Brain microvascular endothelial cell (primary cell): Measurements from ENCODE around the gene PDXK.

Source experiments
- DNase-seq: peaks from one replicate; pipeline ENCODE4 v3.0.0-alpha.2; 2020
- H3K27ac ChIP-seq: fragments of 250-450 bp; sonication (Bioruptor Pico); 2 replicates; pipeline ENCODE4 v1.5.1; 2020; ENCODE audit warnings: mild to moderate bottlenecking, moderate library complexity
- H3K27me3 ChIP-seq: fragments of 250-450 bp; sonication (Bioruptor Pico); replicated peaks from 2 replicates; pipeline ENCODE4 v1.5.1; 2020; ENCODE audit warnings: mild to moderate bottlenecking
- H3K36me3 ChIP-seq: fragments of 250-450 bp; sonication (Bioruptor Pico); replicated peaks from 2 replicates; pipeline ENCODE4 v1.5.1; 2020; ENCODE audit warnings: mild to moderate bottlenecking
- H3K4me3 ChIP-seq: 2 replicates; pipeline ENCODE4 v1.5.1; 2011; ENCODE audit warnings: low read depth, mild to moderate bottlenecking, control low read depth, low read length, moderate library complexity
- CTCF ChIP-seq: IDR thresholded peaks from 2 replicates; pipeline ENCODE4 v1.5.1; 2011; ENCODE audit warnings: low read depth, mild to moderate bottlenecking, moderate library complexity, low read length, control low read depth, inconsistent platforms; ENCODE audit errors: missing control alignments
- in situ Hi-C: cut with HindIII; loops from 2 replicates; pipeline ENCODE4 v1.10.0; 2017; ENCODE audit warnings: low sequenced_read_pairs, low pct_ligation_motif_present

Gene PDXK

GRCh38 chr21:43749651-43750262 is 30.8 kb downstream of the PDXK start:
- no peak for DNase-seq

GRCh38 chr21:43750339-43751033 is 31.6 kb downstream of the PDXK start:
- peaks cover 85% of the 10 kb centered on the region for H3K36me3 ChIP-seq
- no peaks in the 10 kb centered on the region for H3K27me3 ChIP-seq
- in situ Hi-C loops, result no loop called here
- no peak overlapping the region for H3K4me3 ChIP-seq
- no peak for DNase-seq
- no peak overlapping the region for H3K27ac ChIP-seq
- TF ChIP-seq CTCF, result no peak

More at GRCh38 chr21:43749651-43750262, 30.8 kb downstream of the PDXK start:
- in situ Hi-C loops, result no loop called here
- no peak overlapping the region for H3K27ac ChIP-seq
- H3K27me3 ChIP-seq, result no peaks in the 10 kb centered on the region
- H3K4me3 ChIP-seq, result no peak overlapping the region
- no peak for TF ChIP-seq CTCF
- H3K36me3 ChIP-seq, result peaks cover 83% of the 10 kb centered on the region

- Histone ChIP-seq H3K4me3 (no peak overlapping the region), H3K36me3 (peaks cover 88% of the 10 kb centered on the region), H3K27ac (no peak overlapping the region), H3K27me3 (no peaks in the 10 kb centered on the region)
- no peak for TF ChIP-seq CTCF
- in situ Hi-C loops, result no loop called here
- DNase-seq, result no peak
Observed at GRCh38 chr21:43751955-43752591, 33.1 kb downstream of the PDXK start.

- Histone ChIP-seq H3K4me3 (no peak overlapping the region), H3K27ac (no peak overlapping the region), H3K27me3 (no peaks in the 10 kb centered on the region), H3K36me3 (peaks cover 89% of the 10 kb centered on the region)
- no peak for DNase-seq
- in situ Hi-C loops, result no loop called here
- no peak for TF ChIP-seq CTCF
Observed at GRCh38 chr21:43752758-43753438, 34.0 kb downstream of the PDXK start.

GRCh38 chr21:43753439-43753799 is 34.5 kb downstream of the PDXK start:
- in situ Hi-C loops, result no loop called here
- Histone ChIP-seq H3K36me3 (peaks cover 88% of the 10 kb centered on the region), H3K4me3 (no peak overlapping the region), H3K27ac (no peak overlapping the region), H3K27me3 (no peaks in the 10 kb centered on the region)
- DNase-seq, result no peak
- TF ChIP-seq CTCF, result no peak
